Measurements from ENCODE around the gene KLHDC3. TPM values are rescaled to one million over a fixed set of nuclear protein-coding genes. Genes with fewer than 3 reads are reported as not detected.

KLHDC3 gene
- total and polyA plus RNA-seq, 2 experiments from 2014 or later: 88.2 to 184 TPM

DNA sequence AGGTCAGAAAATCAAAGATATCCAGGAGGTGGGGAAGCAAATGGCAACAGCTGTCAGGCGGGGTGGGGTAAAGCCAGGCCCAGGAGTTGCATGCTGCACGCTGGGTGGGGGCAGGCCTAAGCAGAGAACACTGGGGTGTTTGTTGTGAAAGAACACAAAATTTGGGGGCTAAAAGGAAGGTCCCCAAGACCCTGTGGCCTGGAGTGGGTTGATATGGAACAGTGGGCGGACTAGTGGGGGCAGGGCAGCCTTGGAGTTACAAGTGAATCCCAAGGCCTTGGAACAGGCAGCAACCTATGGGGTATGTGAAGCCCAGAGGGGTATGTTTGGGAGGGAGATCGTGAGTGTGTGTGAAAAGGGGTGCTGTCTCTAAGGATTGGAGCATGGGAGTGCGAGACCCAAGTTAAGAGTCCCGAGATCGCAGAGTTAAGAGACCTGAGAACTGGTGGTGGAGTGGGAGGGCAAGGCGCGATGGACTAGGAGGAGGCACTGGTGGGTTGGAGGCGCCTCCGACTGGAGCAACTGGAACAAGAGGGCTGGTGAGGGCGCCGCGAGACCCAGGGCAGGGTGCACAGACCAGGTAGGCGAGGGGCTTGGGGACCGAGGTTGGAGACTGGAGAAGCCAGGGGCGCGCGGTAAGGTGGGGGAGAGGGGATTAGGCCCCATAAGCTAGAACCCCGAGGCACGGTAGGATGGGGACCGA, 38.9 kb downstream of the KLHDC3 start:
- ATAC-seq: peak; percentile 67
- H3K36me3 Mint-ChIP-seq (ENCODE audit: low read depth): peaks cover 43% of the 10 kb centered on the region
- H3K4me2 ChIP-seq: peak overlapping the region; percentile 97
- no peaks in the 10 kb centered on the region for H4K20me1 ChIP-seq (replicated peaks; ENCODE audit: insufficient read depth)
- peaks cover 5% of the 10 kb centered on the region; the same call in 1 of the 2 replicates for H3K36me3 ChIP-seq (ENCODE audit: insufficient read depth)
- no peaks in the 10 kb centered on the region for H3K9me2 ChIP-seq (ENCODE audit: insufficient read depth)
- peak overlapping the region; percentile 95 for H3K27ac Mint-ChIP-seq
- peak overlapping the region; percentile 83 for H2AFZ ChIP-seq
- H3K4me1 Mint-ChIP-seq: peaks cover 37% of the 10 kb centered on the region
- H3K4me1 ChIP-seq (ENCODE audit: insufficient read depth): peaks cover 8% of the 10 kb centered on the region
- H3F3A ChIP-seq (replicated peaks; ENCODE audit: low read depth): peaks cover 13% of the 10 kb centered on the region; the same call in 1 of the 2 replicates
- peak overlapping the region; percentile 89 for H3K27ac ChIP-seq (ENCODE audit: low read depth)
- H3K27me3 Mint-ChIP-seq (ENCODE audit: insufficient read depth, low read depth, poor library complexity): peaks cover 8% of the 10 kb centered on the region
- peak overlapping the region; percentile 88 for H3K4me3 ChIP-seq
- peaks cover 13% of the 10 kb centered on the region for H3K79me2 ChIP-seq (replicated peaks; ENCODE audit: insufficient read depth)
- TF ChIP-seq, protein P1, sequence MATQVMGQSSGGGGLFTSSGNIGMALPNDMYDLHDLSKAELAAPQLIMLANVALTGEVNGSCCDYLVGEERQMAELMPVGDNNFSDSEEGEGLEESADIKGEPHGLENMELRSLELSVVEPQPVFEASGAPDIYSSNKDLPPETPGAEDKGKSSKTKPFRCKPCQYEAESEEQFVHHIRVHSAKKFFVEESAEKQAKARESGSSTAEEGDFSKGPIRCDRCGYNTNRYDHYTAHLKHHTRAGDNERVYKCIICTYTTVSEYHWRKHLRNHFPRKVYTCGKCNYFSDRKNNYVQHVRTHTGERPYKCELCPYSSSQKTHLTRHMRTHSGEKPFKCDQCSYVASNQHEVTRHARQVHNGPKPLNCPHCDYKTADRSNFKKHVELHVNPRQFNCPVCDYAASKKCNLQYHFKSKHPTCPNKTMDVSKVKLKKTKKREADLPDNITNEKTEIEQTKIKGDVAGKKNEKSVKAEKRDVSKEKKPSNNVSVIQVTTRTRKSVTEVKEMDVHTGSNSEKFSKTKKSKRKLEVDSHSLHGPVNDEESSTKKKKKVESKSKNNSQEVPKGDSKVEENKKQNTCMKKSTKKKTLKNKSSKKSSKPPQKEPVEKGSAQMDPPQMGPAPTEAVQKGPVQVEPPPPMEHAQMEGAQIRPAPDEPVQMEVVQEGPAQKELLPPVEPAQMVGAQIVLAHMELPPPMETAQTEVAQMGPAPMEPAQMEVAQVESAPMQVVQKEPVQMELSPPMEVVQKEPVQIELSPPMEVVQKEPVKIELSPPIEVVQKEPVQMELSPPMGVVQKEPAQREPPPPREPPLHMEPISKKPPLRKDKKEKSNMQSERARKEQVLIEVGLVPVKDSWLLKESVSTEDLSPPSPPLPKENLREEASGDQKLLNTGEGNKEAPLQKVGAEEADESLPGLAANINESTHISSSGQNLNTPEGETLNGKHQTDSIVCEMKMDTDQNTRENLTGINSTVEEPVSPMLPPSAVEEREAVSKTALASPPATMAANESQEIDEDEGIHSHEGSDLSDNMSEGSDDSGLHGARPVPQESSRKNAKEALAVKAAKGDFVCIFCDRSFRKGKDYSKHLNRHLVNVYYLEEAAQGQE (IDR thresholded peaks at IDR 0.05; ENCODE audit: unreplicated experiment): no peak
- DNase-seq (ENCODE audit: low spot score): peak; percentile 57
- H3K9me3 Mint-ChIP-seq: no peaks in the 10 kb centered on the region; the same call in 2 of the 3 replicates
- H3K4me3 Mint-ChIP-seq: peak overlapping the region; percentile 87
- no peaks in the 10 kb centered on the region for H3K27me3 ChIP-seq (ENCODE audit: insufficient read depth)

- no peaks in the 10 kb centered on the region for H4K20me1 ChIP-seq (replicated peaks; ENCODE audit: insufficient read depth)
- peaks cover 5% of the 10 kb centered on the region; the same call in 1 of the 2 replicates for H3K36me3 ChIP-seq (ENCODE audit: insufficient read depth)
- ATAC-seq (peak; percentile 95), DNase-seq (ENCODE audit: low spot score) (peak; percentile 98)
- H3K27me3 Mint-ChIP-seq (ENCODE audit: insufficient read depth, low read depth, poor library complexity): peaks cover 10% of the 10 kb centered on the region
- H3K9me3 Mint-ChIP-seq: no peaks in the 10 kb centered on the region; the same call in 1 of the 3 replicates
- peaks cover 43% of the 10 kb centered on the region for H3K4me1 Mint-ChIP-seq
- H3K4me3 Mint-ChIP-seq: peak within 1 kb of the TSS; percentile 87
- peak within 1 kb of the TSS; percentile 88 for H3K4me3 ChIP-seq
- H3F3A ChIP-seq (replicated peaks; ENCODE audit: low read depth): peaks cover 17% of the 10 kb centered on the region; the same call in 1 of the 2 replicates
- peaks cover 12% of the 10 kb centered on the region for H3K4me1 ChIP-seq (ENCODE audit: insufficient read depth)
- H3K36me3 Mint-ChIP-seq (ENCODE audit: low read depth): peaks cover 44% of the 10 kb centered on the region
- H3K9me2 ChIP-seq (ENCODE audit: insufficient read depth): no peaks in the 10 kb centered on the region
- peak within 1 kb of the TSS; percentile 98 for H3K27ac Mint-ChIP-seq
- H2AFZ ChIP-seq: peak within 1 kb of the TSS; percentile 83
- peaks cover 20% of the 10 kb centered on the region for H3K79me2 ChIP-seq (replicated peaks; ENCODE audit: insufficient read depth)
- H3K27ac ChIP-seq (ENCODE audit: low read depth): peak within 1 kb of the TSS; percentile 93
- TF ChIP-seq, protein P1 (IDR thresholded peaks at IDR 0.05; ENCODE audit: unreplicated experiment): peak; percentile 11
- peak; percentile 49 for TF ChIP-seq CREB1 (CRISPR knock-in tag; IDR thresholded peaks at IDR 0.05; ENCODE audit: low read depth)
- TF ChIP-seq, protein P2, sequence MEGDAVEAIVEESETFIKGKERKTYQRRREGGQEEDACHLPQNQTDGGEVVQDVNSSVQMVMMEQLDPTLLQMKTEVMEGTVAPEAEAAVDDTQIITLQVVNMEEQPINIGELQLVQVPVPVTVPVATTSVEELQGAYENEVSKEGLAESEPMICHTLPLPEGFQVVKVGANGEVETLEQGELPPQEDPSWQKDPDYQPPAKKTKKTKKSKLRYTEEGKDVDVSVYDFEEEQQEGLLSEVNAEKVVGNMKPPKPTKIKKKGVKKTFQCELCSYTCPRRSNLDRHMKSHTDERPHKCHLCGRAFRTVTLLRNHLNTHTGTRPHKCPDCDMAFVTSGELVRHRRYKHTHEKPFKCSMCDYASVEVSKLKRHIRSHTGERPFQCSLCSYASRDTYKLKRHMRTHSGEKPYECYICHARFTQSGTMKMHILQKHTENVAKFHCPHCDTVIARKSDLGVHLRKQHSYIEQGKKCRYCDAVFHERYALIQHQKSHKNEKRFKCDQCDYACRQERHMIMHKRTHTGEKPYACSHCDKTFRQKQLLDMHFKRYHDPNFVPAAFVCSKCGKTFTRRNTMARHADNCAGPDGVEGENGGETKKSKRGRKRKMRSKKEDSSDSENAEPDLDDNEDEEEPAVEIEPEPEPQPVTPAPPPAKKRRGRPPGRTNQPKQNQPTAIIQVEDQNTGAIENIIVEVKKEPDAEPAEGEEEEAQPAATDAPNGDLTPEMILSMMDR (conservative IDR thresholded peaks at IDR 0.05; ENCODE audit: low read depth in 2 of 2): 0 out of 4 replicates have a peak, but pooled peaks of 1 of the 2 experiments have one; percentile 8
- TF ChIP-seq ZNF114 (CRISPR knock-in tag; IDR thresholded peaks at IDR 0.05): no peak
- TF ChIP-seq POLR2AphosphoS5 (IDR thresholded peaks at IDR 0.05; ENCODE audit: low read depth): peak; percentile 85
- TF ChIP-seq ZNF331 (CRISPR knock-in tag; IDR thresholded peaks at IDR 0.05; ENCODE audit: low read depth): no peak
- peak; percentile 58 for TF ChIP-seq ETS1 (IDR thresholded peaks at IDR 0.05)
- TF ChIP-seq EZH2phosphoT487 (IDR thresholded peaks at IDR 0.05; ENCODE audit: unreplicated experiment): no peak
- no peak for TF ChIP-seq STAT1 (IDR thresholded peaks at IDR 0.05; ENCODE audit: unreplicated experiment)
- H3K4me2 ChIP-seq: peak within 1 kb of the TSS; percentile 97
- no peaks in the 10 kb centered on the region for H3K27me3 ChIP-seq (ENCODE audit: insufficient read depth)
Observed at GRCh38 chr6:43053545-43054205, 39.6 kb downstream of the KLHDC3 start, which contains the start of gene CUL7. TSS of gene CUL7 (minus strand) at chr6:43053851. CDS start at chr6:43052788, 1,063 bp downstream.
